Eye (tissue), 1 donor: ENCODE data around the gene RHOF.
"Not testable (repeated sequence)": the region's sequence is repeated elsewhere in the genome, so short reads cannot be mapped to it uniquely, and the experiment has no call there.

Experiments
- DNase-seq: peaks from one replicate; pipeline ENCODE4 v3.0.0-alpha.2; 2015

The RHOF gene

DNA sequence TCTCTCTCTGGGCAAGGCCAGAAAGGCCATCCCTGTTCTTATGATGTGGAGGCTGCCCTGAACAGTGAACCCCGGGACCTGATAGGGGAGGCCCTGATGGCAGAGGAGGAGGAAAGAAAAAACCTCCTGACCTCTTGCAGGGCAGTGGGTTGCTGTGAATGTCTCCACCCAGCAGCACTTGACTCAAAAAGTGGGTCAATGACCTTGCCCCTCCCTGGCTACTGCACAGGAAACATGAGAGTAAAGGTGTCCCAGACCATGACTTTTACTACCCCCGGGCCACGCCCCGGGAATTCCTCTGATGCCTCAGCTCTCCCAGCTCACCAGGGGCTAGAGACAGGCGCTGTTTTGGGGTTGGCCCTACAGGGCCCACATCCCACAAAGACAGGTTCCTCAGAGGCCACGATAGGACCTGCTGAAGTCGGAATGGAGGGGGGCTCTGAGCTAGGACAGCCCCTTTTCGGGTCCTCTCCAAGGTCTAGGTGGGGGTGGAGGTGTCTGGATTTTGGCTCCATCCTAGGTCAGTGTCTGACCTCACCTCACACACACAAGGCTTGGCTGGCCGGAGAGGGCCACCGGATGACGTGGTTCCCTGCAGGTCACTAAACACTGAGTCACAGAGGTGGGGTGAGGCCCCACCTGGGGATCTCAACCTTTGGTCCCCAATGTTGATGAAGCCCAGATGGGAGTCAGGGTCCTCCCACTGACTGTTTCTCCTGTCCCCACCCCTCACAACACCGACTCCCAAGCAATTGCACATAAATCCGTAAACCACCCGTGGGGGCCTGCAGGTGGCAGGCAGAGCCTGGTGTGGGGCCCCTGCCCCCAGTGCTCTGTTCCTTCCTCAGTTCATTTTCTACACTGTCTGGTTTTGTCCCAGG lies 1.6 kb downstream of the RHOF start:
- DNase-seq, result no peak

DNA sequence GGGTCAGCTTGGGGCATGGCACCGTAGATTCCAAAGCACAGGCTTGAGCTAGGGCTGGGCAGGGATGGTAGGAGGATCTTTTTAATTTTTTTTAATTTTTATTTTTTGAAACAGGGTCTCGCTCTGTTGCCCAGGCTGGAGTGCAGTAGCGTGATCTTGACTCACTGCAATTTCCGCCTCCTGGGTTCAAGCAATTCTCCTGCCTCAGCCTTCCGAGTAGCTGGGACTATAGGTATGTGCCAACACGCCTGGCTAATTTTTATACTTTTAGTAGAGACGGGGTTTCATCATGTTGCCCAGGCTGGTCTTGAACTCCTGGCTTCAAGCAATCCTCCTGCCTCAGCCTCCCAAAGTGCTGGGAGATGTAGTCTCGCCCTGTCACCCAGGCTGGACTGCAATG lies 2.7 kb downstream of the RHOF start:
- DNase-seq, result not testable (repeated sequence)

DNA sequence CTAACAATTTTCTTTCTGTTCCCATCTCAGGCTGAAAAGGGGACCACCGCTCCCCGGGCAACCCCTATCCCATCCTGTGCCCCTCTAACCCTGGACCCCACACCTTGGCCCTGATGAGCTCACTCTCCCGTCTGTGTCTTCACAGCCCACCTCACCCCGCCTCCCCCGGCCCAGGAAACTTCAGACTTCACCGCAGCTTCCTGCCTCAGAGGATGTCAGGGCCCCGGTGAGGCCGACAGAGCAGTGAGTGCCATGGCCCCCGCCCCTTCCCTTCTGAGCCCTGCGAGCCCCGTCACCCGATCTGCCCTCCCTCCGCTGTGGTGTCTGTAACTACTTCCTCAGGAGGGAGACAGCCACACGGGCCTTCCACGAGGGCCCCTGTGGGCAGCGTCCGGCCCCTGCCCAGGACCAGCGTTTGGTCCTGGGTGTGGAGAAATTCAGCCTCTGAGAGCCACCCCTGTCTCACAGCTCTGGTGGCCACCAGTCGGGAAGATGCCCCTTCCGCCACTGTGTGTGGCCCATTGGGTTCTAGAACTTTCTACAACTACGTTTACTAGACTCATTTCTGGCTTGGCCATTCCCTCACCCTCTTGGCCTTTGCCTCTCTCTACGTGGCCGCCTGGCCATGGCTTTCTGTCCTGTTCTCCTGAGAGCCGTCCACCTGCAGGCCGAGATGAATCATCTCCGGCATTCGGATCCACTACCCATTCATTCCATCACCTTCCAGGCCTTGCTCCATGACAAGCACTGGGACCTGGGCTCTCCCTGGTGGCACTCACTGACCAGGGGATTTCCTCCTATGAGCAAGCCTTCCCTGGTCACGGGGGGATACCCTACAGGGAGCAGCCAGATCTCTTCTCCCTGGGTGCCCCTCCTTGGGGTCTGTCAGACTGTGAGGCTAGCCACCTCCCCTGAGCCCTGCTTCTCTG lies 3.4 kb downstream of the RHOF start:
- DNase-seq, result no peak

DNA sequence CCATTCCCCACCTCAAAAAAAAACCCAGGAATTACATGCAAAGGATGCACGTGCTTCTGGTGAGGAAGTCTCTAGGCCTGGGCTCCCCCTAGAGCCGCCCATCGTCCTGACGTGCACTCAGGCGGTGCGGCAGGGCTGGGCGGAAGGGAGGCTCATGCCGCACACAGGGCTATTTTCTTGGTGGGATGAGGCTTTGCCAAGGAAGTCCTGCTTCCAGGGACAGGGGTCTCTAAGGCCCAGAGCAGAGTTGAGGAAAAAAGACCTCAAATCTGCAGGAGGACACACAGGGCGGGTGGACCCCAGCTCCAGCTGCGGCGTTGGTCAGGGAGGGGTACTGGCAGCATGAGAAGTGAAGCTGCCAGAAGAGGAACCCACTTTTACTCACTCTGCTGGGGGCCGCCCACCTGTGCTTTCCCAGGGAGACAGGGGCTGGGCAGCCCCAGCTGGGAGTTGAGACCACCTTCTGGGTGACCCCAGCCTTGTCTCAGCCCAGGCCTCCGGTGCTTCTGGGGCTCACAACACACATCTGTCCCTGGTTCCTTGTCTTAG lies 4.2 kb downstream of the RHOF start:
- no peak for DNase-seq

DNA sequence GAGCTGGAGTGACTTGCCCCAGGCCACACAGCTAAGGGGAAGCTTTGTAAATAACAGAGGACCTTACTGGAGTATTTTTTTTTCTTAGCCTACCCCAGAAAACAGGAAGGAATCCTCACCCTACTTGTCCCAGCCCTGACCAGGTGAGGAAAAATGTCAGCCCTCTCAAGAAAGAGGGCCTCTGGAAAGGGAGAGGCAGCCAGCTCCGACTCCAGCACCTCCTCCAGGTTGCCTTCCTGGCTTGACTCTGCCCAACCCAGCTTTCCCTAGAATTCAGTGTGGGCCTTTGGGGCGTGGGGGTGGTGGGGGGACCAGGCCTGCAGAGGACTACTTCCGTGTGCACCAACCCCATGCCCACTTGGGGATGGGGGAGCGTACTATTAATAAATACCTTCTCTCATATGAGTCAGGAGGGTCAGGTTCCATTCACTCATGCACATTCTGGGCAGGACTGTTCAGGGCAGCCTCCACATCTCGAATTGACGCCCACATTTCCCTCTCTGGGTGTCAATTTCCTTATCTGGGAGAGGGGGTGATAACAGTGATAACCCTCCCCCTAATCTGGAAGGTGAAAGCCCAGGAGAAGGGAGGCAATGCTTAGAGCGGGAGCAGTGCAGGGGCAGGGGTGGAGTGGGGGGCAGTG lies 5.2 kb downstream of the RHOF start:
- DNase-seq, result no peak

DNA sequence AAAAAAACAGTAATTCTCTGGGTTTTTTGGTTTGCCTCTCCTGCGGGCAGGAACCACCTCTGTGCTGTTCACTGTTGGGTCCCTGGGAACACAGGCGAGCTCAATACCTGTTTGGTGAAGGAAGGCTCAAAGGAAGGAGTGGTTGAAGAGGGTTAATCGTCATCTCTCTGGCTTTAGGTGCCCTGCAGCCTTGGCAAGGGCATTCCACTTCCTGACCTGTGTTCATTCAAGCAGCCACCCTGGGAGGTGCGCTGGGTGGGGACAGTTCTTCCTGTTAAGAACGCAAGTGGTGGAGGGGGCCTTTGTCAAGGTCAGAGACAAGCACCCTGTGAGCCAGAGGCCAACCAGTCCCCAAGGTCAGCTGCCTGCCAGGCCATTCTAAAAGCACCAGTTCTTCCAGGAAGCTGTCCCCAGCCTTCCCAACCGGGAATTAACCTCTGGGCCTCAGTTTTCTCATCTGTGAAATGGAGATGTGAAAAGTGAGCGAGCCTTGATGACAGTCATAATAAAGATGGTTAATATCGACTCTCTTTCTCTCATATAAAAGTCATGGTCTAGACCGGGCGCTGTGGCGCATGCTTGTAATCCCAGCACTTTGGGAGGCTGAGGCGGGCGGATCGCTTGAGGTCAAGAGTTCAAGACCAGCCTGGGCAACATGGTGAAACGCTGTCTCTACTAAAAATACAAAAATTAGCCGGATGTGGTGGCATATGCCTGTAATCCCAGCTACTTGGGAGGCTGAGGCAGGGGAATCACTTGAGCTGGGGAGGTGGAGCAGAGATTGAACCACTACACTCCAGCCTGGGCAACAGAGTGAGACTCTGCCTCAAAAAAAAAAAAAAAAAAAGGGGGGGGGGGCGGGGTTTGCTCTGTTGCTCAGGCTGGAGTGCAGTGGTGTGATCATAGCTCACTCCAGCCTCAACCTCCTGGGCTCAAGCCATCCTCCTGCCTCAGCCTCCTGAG lies 6.1 kb downstream of the RHOF start:
- DNase-seq, result no peak

DNA sequence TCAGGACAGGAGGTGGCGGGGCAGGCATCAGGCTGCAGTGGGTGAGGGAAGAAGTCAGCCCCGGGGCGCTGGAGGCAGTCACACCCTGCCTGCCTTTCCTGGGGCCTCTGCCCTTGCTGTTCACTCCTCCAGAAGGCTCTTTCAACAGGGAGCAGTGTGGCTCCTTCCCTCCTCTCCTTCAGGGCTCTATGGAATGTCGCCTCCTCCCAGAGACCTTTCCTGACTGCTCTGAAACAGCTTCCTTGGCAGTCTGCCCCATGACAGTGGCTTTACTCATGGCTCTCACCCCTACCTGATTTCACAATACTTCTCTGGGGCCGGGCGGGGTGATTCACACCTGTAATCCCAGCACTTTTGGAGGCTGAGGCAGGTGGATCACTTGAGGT lies 7.1 kb downstream of the RHOF start:
- DNase-seq, result no peak

DNA sequence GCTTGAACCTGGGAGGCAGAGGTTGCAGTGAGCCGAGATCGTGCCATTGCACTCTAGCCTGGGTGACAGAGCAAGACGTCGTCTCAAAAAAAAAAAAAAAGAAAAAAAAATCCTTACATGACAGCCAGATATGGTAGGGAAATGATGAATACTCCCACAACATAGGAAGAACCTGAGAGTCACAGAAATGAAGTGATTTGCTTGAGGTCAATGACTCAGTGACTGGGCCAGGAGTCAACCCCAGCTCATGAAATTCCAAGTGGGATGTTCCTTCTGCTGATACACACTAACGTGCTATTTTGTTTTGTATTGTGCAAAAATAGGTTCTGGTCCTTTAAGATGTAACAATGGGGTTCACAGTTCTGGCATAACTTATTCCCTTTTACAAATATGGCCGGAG lies 9.0 kb downstream of the RHOF start:
- no peak for DNase-seq

DNA sequence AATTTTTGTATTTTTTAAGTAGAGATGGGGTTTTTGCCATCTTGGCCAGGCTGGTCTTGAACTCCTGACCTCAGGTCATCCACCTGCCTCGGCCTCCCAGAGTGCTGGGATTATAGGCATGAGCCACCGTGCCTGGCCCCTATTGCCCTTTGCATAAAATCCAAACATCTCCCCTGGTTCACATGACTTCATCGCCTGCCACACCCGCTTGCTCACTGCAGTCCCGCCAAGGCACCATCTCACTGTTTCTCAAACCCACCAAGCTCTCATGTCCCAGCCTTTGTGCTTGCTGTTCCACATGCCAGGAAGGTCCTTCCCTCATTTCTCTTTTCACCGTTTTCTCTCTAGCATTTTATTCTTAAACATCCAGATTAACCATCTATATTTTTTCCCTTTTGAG lies 9.7 kb downstream of the RHOF start:
- no peak for DNase-seq

DNA sequence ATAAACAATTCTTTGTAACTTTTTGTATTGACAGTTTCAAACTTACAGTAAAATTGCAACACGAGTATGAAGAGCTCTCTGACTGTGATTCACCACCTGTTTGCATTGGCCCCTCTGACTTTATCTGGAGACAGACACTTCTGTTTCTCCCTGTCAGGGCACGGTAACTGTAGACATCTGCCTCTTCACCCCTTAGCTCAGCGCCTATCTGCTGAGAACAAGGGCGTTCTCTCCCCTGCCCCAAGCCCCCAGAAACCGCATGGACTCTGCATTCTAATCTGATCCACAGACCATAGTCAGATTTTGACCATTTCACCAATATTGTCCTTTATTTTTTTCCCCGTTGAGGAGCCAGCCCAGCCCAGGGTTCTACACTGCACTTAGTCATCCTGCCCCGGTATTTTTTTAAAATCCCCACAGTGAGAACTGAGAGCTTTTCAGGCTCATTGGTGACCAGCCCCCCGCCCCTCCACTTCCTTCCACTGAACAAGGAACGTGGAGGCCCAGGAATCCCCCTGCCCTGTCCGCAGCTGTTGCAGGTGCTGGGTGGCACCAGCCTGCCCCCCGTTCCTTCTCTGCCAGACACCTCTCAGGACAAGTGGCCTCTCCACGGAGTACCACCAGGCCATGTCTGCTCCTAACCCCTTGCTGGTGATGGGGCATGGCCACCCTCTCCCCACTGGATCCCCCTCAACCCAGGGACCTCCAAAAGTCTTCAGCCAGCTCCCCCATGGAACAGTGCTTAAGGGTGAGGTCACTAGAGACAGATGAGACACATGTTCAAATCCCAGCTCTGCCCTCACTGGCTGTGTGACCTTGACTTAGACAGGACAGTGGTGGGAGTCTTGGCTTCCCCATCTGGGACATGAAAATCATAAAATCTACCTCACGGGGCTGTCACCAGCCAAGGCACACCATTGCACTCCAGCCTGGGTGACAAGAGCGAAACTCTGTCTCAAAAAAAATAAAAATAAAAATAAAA lies 11.2 kb downstream of the RHOF start:
- no peak for DNase-seq

DNA sequence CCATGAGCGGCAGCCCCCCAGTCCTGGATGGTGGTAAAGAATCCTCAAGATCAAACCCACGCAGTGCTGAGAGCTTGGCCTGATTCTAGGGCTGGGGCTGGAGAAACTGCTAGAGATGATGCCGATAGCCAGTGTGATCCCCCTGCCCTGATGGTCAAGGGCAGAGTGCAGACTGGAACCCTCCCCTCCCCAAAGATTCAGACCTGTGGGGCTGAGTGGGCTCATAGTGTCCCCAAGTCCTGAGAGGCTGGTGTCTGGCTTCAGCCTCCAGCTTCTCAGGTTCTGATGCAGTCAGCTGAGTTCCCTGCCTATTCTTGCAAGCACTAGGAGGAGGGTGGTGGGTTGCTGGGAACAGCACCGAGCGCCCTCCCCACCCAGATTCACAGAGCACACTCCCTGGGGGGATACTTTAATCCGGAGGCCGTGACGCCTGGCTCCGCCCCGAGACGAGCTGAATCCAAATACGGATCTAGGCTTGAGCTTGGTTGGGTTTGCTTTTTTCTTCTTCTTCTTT lies 11.9 kb downstream of the RHOF start:
- DNase-seq, result peak; percentile 70

DNA sequence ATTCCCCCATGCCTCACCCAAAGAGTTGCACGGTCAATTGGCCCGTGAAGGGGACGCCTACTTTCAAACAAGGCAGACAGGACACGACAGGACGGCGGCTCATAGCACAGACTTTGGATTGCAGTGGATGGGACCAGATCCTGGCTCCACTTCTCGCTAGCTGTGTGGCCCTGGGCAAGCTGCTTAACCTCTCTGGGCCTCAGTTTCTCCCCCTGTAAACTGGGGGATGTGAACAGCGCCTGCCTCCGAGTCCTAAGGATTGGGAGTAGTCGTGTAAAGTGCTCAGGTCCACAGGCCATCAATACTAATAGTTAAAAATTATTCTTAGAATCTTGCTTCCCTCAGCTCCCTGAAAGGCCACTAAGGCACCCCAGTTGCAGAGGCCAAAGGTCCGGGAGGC lies 13.1 kb downstream of the RHOF start:
- DNase-seq, result no peak

DNA sequence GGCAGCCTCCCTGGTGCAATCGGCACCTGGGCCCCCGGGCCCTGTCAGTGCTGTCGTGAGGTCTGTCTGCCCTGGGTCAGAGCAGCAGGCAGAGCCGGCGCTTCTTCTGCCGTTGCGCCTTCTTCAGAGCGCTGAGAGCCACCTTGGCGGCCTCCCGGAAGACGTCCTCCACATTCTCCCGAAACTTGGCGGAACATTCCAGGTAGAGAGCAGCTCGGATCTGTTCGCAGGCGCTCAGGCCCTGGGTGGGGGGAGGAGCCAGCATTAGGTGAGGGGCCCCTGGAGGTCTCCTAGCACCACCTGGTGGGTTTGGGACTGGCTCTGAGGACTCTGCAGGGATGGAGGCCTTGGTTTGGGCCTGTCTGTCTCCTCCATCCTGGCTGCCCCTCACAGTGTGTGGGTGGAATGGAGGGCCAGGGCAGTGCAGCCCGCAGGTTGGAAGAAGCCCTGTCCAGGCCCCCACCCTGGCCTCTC lies 14.0 kb downstream of the RHOF start:
- no peak for DNase-seq

DNA sequence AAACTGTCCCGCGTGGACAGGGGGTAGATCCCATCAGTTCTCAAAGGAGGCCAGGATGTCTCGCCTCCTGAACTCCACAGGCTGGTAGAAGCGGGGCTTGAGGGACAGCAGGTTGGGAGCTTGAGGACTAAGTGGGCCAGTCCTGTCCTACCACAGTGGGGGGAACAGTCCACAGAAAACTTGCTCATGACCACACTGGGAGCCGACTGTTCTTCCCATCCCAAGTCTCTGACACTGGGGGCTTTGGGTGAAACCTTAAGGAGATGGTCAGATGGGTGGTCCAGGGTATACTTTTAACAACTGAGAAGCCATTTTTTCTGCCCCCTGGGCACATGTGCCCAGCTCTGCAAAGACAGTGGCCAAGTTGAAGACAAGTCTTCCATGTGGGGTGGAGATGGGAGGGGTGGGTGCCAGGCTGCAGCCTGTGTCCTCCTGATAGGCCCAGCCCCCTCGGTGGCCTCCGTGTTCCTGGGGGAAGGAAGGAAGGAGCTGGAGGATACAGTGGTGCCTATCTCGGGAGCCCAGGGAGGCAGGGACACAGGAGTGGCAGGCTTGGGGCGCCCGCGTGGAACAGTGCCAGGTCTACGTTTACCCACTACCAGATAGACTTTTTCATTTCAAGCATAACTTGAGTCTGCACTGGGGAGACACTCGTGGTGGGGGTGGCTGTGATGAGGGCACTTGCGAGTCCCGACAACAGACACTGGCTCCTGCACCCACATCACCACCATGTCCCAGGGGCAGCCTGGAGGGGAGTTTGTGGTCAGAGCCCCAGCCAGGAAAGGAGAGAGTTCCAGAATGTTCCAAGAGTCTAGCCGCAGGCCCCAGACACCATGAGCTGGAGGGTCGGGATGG lies 14.7 kb downstream of the RHOF start:
- no peak for DNase-seq

DNA sequence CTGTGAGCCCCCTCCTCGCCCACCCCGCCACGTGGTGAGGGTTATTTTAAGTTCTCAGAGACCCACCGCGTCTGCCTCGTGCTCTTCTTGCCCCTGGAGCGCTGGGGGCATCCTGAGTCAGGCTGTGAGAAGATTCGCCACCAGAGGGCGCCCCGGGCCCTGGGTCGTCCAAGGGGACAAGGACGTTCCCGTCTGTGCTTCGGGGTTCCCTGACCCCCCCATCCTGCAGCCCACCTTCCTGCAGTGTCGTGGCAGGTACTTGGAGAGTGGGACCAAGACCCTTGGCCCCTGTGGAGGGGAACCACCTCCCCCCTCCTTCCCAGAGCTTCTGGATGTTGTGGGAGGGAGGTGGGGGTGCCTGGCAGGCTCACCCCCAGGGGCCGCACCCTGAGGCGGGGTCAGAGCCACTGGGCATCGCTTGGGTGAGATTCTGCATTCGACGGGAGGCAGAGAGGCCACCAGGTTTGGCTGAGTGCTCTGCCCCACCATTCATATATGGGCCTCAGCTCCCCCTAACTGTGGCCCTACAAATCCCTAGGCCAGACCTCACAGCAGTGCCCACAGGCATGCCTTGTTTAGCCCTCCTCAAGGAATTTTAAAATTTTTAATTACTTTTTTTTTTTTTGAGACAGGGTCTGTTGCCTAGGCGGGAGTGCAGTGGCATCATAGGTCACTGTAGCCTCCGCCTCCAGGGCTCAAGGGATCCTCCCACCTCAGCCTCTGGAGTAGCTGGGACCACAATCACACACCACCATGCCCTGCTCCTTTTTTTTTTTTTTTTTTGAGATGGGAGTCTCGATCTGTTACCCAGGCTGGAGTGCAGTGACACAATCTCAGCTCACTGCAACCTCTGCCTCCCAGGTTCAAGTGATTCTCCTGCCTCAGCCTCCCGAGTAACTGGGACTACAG lies 17.0 kb downstream of the RHOF start:
- peak; percentile 86 for DNase-seq

DNA sequence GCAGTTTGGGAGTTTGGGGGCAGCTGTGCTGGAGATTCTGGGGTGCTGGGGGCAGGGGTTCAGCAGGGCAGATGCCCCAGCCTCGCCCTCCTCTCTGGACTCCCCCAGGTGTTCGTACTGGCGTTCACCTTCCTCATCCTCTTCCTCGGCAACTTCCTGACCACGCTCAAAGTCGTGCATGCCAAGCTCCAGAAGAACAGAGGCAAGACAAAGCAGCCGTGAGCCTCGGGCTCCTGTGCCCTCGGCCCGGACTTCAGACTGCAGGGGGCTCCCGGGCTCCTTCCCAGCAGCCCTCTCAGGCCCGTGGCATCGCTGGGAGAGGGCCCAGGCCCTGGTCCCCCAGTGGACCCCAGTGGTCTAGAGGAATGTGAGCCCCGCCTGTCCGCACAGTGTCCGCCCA lies 18.0 kb downstream of the RHOF start:
- no peak for DNase-seq

DNA sequence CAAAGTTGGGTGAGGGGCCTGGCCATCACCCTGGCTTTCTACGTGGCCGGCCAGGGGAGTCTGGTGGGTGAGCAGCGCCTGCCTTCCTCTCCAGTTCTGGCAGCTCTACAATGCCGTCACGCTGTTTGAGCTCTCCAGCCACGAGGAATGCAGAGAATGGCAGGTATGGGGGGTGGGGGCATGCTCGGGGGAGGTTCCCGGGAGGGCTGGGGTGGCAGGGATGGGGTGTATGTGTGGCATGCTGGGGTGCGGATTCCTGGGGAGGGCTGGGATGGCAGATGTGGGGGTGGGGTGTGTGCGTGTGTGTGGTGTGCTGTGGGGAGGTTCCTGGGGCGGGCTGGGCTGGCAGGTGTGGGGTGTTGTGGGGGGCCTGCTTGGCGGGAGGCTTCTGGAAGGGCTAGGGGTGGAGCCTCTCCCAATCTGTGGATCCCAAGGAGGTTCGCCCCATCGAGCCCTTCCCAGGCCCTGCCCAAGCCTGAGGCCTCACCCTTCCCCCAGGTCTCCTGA lies 18.5 kb downstream of the RHOF start:
- no peak for DNase-seq
